Amniotic stem cell (primary cell): ENCODE measurements around the gene CRYBG2.
A peak's percentile ranks its signal among the peaks of the same experiment; 100 is the strongest.
"Not testable (repeated sequence)": the region's sequence is repeated elsewhere in the genome, so short reads cannot be mapped to it uniquely, and the experiment has no call there.

Experiments used
- DNase-seq: peaks from one replicate; lab custom pipeline; 2025; lab: John Stamatoyannopoulos, UW

CRYBG2 gene

DNA sequence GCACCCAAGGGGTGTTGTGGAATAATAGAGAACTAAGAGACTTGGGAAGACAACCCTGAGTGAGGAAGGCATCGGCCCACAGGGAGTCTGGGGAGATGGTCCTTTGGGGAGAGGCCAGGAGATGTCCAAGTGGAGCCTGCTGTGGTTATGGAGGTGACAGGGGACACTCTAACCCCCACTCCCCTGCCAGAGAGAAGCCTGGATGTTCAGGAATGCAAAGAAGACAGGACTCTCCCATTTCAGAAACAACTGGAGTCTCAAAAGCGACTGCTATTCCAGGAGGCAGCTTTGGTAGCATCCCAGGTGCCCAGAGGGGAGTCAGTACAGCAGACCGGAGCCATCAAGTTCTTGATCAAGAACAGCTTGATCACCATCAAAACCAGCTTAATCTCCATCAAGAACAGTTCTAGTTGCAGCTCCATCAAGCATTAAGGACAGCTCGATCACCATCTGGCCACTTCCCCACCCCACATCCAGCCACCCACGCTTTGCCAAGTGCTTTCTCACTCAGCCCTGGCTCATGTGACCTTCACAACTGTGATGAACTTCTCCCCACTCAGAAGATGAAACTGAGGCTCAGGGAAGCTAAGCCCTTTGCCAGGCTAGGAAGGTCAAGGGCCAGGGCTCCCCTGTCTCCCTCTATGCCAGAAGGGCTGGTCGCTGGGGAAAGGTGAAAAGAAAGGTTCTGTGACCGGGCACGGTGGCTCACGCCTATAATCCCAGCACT lies 35.4 kb downstream of the CRYBG2 start:
- DNase-seq, result no peak

DNA sequence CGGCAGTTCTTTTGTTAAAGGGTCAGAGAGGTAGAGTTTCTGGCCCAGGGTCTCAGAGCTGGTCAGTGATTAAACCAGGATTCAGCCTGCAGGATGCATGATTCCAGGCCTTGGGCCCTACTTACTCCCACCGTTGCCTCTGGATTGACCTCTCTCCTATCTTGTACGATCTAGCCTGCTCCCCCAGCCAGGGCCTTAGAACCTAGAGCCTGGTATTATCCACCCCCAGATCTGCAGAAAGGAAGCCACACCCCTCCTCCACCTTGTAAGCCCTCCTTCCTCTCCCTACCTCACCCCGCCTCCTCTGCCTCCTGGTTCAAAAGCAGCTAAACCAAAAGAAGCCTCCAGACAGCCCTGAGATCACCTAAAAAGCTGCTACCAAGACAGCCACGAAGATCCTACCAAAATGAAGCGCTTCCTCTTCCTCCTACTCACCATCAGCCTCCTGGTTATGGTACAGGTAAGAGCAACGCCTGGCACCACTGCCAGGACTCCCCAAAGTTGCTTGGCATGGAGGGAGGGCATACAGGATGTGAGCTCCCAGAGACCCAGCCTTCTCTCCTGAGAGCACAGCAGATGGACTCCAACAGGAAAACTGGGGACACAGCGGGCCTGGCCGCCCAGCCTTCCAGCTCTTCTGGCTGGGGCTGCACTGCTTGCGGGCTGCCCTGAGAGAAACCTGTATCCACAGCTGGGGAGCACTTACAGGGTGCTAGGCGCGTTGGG lies 36.2 kb downstream of the CRYBG2 start, which contains the start of gene CD52:
Gene CD52 (plus strand): TSS at position 347 of the 726 bp plus-strand sequence. CDS start 60 bp downstream, at position 407.
- DNase-seq, result no peak

DNA sequence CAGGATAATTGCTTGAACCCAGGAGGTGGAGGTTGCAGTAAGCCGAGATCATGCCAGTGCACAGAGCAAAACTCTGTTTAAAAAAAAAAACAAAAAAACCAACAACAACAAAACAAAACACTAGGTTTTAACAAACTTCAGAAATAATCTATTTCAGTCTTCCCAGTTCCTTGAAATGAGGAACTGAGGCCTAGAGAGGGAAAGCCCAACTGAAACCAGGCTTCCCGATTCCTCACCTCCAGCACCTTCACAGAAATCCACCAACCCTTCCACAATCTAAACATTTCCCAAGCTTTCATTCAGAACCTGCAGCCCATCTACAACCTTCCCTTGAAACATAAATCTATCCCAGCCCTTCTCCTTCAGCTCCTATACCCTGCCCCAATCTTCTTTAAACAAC lies 36.8 kb downstream of the CRYBG2 start:
- no peak for DNase-seq

DNA sequence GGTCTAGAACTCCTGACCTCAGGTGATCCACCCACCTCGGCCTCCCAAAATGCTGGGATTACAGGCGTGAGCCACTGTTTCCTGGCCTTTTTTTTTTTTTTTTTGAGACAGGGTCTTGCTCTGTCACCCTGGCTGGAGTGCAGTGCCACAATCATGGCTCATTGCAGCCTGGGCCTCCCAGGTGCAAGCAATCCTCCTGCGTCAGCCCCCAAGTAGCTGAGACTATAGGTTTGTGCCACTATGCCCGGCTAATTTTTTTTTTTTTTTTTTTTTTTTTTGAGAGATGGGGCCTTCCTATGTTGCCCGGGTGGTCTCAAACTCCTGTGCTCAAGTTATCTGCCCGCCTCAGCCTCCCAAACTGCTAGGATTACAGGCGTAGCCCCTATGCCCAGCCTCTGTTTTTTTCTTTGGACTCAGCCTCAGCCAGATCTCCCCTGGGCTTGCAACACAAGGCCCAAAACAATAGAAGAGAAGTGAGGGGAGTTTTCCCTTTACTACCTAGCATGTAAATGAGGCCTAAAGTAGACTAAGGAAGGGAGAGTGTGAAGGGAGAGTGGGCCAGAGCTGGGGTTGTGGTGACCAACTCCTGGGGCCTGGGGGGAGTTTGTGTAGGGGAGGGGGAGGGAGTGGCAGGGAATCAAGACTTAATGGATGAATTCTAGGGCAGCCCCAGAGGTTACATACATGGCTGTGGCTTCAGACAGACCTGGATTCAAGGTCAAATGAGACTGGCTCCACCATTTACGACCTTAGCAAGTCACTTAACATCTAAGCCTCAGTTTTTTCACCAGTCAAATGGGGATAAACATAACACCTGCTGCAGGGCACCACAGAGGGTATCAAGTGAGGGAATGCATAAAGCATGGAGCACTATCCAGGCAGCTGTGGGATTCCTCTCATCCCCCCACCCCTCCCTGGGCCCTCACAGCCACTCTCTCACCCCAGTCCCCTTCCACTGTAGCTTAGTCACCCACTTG lies 37.8 kb downstream of the CRYBG2 start:
- DNase-seq, result no peak

DNA sequence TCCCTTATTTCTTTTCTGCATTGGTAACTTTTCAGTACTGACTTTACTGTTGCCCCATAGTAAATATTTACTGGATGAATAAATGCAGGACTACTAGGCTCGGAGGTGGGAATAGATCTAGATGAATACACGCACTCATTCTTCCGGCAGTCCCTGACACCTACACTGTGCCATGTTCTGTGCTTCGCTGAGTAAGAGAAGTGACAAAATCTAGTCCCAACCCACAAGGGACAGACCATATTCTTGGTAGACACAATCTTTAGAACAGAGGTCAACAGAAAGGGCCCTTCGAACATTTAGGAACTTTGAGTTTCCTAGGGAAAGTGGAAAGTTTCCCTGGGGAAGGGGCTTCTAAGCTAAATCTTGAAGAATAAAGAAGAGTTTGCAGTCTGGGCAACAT lies 39.4 kb downstream of the CRYBG2 start:
- no peak for DNase-seq

DNA sequence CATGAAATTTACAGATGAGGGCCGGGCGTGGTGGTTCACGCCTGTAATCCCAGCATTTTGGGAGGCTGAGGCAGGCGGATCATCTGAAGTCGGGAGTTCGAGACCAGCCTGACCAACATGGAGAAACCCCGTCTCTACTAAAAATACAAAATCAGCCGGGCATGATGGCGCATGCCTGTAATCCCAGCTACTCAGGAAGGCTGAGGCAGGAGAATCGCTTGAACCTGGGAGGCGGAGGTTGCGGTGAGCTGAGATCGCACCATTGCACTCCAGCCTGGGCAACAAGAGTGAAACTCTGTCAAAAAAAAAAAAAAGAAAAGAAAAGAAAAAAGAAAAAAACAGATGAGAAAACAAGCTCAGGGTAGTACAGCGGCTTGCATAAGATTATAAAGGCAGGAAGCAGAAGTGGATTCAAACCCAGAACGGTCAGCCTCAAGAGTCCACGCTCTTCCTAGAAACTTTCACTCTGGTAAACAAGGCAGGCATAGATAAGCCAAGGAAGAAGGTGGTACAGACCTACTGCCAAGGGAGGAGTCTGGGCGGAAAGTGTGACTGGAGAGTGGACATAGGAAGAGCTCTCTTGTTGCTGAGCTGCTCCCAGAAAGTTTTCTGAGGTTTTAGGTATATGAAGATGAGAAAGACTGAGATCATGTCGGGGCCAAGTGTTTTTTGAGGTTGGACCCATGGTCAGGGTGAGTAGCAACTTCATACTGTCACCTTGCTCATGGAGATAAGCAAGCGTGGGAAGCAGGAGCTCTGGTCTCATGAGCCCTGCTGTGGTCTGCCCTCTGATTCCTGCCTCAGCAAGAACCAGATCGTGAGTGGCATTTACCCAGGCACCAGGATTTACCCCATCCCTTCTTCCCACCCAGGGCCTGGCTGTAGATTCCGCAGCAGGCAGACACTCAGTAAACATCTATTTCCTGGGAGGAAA lies 45.7 kb downstream of the CRYBG2 start:
- not testable (repeated sequence) for DNase-seq

DNA sequence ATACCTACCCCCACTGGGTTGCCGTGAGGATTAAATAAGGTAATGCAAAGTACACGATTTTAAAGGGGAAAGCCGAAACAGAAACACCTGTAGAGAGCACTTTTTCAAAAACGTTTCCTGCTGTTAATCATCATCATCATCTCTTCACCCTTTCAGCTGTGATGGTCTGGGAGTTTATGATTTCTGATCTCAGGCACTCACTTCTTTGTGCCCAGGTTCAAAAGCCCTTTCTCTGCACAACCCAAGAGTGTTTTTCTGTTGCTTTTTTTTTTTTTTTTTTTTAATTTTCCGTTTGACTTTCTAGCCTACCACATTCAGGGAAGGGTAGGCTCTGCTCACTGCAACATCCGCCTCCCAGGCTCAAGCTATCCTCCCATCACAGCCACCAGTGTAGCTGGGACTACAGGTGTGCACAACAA lies 46.6 kb downstream of the CRYBG2 start:
- no peak for DNase-seq

DNA sequence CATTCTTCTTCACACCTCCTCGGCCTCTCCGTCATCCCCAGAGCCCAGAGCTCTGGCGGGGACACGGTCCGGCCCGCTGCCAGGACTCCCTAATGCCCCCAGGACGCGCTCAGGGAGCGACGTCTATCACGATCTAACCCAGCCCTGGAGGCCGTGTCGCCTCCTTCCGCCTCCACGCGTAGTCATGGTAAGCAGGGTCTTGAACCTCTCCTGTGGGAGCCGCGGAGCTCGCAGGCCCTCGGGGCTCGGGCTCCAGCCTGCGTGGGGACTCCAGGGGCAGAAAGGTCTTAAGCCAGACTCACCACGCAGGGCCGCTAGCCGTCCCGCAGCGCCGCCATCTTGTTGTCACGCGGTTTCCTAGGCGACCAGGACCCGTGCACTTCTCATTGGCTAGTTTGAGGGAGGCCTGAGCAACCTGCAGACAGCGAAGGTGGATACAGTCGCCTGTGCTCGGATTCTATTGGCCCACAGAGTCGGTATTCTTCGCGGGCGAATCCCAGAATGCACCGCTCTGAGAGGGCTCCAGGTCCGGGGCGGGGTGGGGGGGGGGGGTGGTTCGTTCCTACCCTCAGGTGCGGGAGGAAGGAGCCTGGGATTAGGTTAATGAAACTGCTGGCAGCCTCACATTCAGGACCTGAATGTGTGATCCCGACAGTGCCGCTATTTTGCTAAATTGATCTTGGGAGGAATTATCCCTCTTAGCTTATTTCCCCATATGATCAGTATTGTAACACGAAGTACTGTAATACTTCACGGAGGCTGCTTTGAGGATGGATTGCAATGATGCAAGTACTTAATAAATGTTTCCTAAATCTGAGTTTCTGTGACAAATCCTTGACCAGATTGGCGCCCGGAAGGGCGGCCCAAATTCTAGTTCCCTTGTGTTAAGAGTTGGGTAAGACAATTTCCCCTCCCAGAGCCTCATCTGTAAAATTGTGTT lies 47.4 kb downstream of the CRYBG2 start, which contains the start of gene UBXN11:
Gene UBXN11 (minus strand): TSS at position 347 of the 940 bp plus-strand sequence. CDS start 3,753 bp downstream, outside the sequence.
- DNase-seq, result peak; percentile 93

DNA sequence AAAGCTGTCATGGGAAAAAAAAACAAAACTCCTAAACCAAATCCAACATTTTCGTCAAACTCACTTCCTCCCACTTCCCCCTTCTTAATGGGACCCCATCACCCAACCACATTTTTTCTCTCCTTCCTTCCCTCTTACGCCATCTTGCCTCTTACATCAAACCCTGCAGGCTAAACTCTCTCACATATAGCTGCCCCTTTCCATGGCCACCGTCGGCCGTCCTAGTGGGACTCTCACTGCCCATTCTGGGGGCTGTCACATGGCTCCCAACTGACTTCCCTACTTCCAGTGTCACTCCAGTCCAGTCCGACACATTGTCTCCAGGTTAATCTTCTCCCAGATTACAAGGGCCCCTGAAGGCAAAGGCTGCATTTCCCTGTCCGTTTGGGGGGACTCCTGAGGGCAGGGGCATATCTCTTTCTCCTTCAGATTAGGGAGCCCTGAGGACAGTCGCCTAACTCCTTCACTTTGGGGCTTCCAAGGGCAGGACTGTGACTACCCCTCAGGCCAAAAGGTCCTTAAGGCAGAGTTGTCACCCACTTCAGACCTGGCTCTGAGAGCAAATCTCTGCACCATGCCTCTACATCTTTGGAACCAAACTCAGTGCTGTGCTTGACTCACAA lies 48.2 kb downstream of the CRYBG2 start:
- DNase-seq, result no peak

DNA sequence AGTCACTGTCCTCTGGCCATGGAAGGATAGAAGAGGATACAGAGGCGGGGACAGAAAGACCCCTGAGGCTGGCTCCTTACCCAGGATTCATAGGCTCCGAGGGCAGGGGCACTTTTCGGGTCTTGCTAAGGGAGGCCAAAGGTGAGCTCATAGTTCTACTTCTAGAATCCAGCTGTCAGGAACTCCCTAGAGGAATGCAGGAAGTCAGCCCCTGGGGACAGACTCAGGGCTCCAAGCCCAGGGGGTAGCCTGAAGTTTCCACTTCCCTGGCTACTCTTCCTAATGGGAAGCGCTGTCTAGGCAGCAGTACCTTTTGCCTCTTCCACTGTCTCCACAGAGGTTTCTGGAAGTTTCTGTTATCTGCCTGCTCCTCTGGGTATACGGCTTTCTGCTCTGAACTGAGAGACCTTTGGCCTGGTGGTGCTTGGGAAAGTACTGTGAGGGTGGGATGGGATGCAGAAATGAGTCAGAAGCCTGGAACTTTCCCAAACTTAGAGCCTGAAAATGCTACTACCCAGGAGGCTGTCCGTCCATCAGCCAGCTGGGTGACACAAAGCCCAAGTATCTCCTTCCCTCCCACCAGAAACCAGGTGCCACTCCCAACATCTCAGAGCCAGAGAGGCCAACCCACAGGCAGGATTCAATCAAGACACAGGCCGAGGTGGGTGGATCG lies 51.1 kb downstream of the CRYBG2 start:
- DNase-seq, result no peak

DNA sequence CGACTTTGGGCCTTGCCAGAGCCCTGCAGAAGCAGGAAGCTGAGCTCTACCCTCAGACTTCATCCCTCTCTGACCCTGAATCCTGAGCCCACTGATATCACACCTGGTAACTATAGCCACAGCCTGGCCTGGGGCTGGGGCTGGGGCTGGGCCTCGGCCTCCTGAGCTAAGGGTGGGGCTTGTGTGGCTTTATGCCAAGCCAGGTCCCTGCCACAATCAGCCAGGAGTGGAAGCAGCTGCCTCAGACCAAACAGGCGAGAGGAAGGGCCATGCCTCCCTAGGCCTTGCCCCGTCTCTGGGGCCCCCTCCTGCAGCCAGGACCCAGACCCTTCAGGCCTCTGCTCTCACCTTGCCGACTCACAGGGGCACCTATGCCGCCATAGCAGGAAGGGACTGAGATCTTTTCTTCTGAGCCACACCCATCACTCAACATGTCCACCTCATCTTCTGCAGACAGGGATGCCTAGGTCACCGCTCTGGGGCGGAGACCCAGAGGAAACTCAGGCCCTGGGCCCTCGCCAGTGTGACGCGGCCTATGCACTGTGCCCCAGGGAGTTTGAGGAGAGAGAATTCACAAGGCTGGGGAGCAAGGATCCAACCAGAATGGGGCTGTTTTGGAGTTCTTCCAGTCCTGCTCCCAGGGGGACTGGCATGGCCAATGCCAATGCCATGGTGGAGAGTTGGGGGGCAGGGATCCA lies 53.2 kb downstream of the CRYBG2 start:
- DNase-seq, result no peak

DNA sequence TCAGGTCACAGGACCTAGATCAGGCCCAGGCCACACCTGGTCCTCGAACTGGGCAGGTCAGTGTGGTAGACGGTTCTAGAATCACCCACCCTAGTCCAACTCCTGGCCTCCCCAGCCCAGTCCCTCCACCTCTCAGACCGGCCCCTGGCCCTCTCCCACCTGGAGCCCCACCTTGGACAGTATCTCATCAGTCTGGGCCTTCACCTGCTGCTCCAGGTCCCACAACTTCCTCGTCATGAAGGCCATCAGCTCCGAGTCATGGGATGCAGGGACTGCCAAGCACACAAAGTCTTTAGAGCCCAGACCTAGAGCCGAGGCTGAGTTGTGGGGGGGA lies 56.2 kb downstream of the CRYBG2 start:
- DNase-seq, result no peak

DNA sequence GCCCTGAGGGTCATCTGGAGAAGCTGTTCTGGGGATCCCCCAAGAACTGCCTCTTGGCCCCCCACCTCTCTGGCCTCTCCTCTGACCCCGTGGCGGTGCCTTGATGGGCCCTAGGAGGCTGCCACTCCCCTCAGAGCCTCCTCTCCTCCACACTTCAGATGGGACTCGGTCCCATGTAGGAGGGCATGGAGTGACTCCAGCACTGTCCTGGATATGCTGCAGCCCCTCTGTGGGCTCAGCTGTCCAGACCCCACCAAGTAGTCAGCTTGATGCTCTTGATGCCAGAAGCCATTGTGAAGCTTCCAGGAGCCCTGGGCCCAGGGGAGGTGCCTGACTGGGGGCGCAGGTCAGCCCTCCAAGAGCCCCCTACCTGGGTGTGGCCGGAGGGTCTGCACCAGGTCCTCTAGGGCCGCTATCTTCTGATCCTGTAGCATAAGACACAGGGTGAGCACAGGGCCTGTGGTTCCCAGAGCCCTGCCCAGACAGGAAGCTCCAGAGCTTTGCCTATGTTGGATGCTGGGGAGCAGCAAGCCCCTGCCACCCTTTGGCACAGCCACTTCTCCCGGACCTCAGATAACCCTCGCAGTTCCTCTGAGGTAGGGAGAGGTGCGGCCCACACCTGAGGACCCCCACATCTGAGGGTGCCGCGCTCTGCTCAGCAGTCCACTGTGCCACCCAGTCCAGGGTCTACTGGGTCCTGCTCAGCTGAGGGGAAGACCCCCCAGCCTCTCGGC lies 56.7 kb downstream of the CRYBG2 start:
- DNase-seq, result no peak

DNA sequence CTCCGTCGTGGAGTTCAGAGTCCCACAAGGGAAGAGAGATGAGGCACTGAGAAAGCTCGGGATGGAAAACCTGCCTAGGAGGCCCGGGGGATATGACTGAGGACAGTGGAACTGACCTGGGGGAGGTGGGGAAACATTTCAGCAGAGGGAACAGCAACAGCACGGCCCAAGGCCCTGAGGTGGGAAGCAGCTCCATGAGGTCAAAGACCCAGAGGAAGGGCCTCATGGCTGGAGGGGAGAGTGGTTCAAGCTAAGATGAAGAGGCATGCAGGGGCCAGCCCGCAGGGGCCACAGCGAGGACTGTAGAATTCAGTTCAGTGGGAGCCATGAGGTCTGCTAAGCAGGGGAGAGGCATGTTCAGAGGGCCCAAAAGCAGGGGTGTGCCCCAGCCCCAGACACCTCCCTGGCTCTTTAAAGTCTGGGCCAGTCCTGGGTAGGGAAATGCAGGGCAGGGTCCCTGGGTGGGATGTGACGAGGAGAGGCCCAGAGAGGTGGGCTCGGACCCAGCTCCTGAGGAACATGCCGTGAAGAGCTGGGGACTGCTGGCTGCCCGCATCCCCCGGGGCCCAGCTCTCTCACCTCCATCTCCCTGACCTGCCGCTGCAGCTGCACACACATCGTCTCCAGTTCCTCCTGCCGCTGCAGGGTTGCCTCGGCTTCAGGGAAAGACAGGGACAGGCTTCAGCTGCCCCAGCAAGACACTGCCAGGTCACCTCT lies 57.4 kb downstream of the CRYBG2 start:
- DNase-seq, result no peak

DNA sequence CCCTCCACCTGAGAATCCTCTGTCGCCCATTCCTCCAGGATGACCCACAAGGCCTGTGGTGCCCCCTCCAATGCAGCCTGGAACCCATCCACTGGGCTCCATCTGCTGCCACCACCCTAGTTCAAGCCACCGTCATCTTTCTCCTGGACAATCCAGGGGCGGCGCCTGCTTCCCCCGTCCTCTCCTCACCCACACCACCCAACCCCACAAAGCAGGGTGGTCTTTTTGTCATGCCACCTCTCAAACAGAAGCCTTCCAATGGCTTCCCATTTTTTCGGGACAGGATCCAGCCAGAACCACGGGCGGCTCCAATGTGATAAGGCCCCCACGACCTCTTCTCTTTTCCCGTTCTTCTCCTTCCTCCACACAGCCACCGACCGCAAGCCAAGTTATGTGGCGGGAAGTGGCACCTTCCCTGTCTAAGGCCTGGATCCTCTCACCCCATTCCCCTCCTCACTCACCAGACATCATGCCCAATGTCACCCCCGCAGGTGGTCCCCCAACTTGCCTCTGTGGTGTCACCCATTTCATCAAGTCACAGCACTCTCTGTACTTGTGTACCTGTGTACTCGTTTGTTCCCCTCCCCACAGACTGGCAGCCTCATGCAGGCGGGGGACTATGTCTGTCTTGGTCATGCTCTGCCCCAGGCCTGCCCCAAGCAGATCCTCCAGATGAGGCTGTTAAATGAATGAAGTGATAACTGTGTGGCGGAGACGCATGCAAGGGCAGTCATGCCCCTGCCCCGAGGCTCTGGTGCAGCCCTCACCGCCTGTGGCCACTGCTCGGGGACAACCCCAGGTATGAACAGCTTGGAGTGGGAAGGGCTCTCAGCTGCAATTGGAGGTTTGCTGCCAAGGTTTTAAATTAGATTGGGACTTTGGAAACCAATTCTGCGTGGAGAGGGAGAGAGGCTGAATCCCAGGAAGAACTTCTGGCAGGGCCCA lies 58.5 kb downstream of the CRYBG2 start:
- DNase-seq, result no peak
